Skeletal muscle tissue (tissue), 4 donors: ENCODE data around the gene RBM39. TPM values are rescaled to one million over a fixed set of nuclear protein-coding genes. Genes with fewer than 3 reads are reported as not detected.
"Not testable (repeated sequence)": the region's sequence is repeated elsewhere in the genome, so short reads cannot be mapped to it uniquely, and the experiment has no call there.

ENCODE experiments used
- H3K27ac ChIP-seq: one replicate; pipeline ENCODE4 v1.7.0; 2013; ENCODE audit warnings: mild to moderate bottlenecking, low read depth, low read length, inconsistent platforms
- H3K27me3 ChIP-seq, 3 donors: one replicate each; pipeline ENCODE4 v1.7.0; 2013; ENCODE audit warnings: low read length in 3 of 3; ENCODE audit not compliant: control insufficient read depth in 3 of 3, insufficient read depth in 3 of 3
- H3K36me3 ChIP-seq, 3 donors: one replicate each; pipeline ENCODE4 v1.7.0; 2013; ENCODE audit warnings: low read length in 3 of 3; ENCODE audit not compliant: control insufficient read depth in 3 of 3, insufficient read depth in 3 of 3
- H3K4me1 ChIP-seq, 3 donors: one replicate each; pipeline ENCODE4 v1.7.0; 2013; ENCODE audit warnings: low read length in 3 of 3, mild to moderate bottlenecking in 3 of 3; ENCODE audit not compliant: control insufficient read depth in 3 of 3, insufficient read depth in 3 of 3
- H3K4me3 ChIP-seq, 3 donors: one replicate each; pipeline ENCODE4 v1.7.0; 2013; ENCODE audit warnings: low read length in 3 of 3
- H3K9ac ChIP-seq, 3 donors: one replicate each; pipeline ENCODE4 v1.7.0; 2013; ENCODE audit warnings: low read length in 3 of 3, mild to moderate bottlenecking in 3 of 3, moderate library complexity in 2 of 3, low read depth in 1 of 3
- H3K9me3 ChIP-seq, 3 donors: one replicate each; pipeline ENCODE4 v1.7.0; 2013; ENCODE audit warnings: low read length in 3 of 3; ENCODE audit not compliant: control insufficient read depth in 3 of 3
- total RNA-seq: library from RNA; depleted of rRNA; stranded (reverse); fragments of >200 nt; gene quantifications from one replicate; pipeline ENCODE4 v1.2.3, GENCODE V29; 2014
- donor health status: Osteomylitis.

Gene RBM39
- total RNA-seq: 407 TPM

GRCh38 chr20:35741892-35742740 is at the start of gene RBM39:
Gene RBM39 (minus strand): TSS chr20:35742260. CDS start chr20:35740874, 1,386 bp downstream.
- Histone ChIP-seq H3K4me1 (peaks cover 14 to 27% (median 22%) of the 10 kb centered on the region in 3 donors), H3K27me3 (no peaks in the 10 kb centered on the region), H3K9me3 (no peaks in the 10 kb centered on the region), H3K36me3 (peaks cover 21 to 32% (median 25%) of the 10 kb centered on the region in 3 donors), H3K4me3 (peak within 1 kb of the TSS; percentile 84 to 92 (median 89)), H3K9ac (peak within 1 kb of the TSS; percentile 100), H3K27ac (peak within 1 kb of the TSS; percentile 100)

GRCh38 chr20:35791821-35792220 is 49.8 kb upstream of the RBM39 start:
- no peak overlapping the region for H3K27ac ChIP-seq
- peaks cover 0 to 2% (median 0%) of the 10 kb centered on the region in 3 donors for H3K36me3 ChIP-seq
- peaks cover 3 to 11% (median 5%) of the 10 kb centered on the region in 3 donors for H3K4me1 ChIP-seq
- H3K9ac ChIP-seq: no peak overlapping the region
- no peaks in the 10 kb centered on the region for H3K9me3 ChIP-seq
- H3K4me3 ChIP-seq: no peak overlapping the region
- H3K27me3 ChIP-seq: no peaks in the 10 kb centered on the region

GRCh38 chr20:35791097-35791496 is 49.0 kb upstream of the RBM39 start:
- Histone ChIP-seq H3K36me3 (peaks cover 0 to 2% (median 0%) of the 10 kb centered on the region in 3 donors), H3K4me3 (no peak overlapping the region), H3K27ac (no peak overlapping the region)

GRCh38 chr20:35788796-35789195 is 46.7 kb upstream of the RBM39 start:
- no peak overlapping the region for H3K27ac ChIP-seq
- H3K27me3 ChIP-seq: no peaks in the 10 kb centered on the region
- no peak overlapping the region for H3K9ac ChIP-seq
- H3K4me3 ChIP-seq: no peak overlapping the region
- no peaks in the 10 kb centered on the region for H3K9me3 ChIP-seq
- peaks cover 3 to 11% (median 5%) of the 10 kb centered on the region in 3 donors for H3K4me1 ChIP-seq
- H3K36me3 ChIP-seq: peaks cover 0 to 2% (median 0%) of the 10 kb centered on the region in 3 donors

More at GRCh38 chr20:35791097-35791496, 49.0 kb upstream of the RBM39 start:
- Histone ChIP-seq H3K4me1 (peaks cover 3 to 11% (median 5%) of the 10 kb centered on the region in 3 donors), H3K9me3 (no peaks in the 10 kb centered on the region), H3K27me3 (no peaks in the 10 kb centered on the region), H3K9ac (no peak overlapping the region)

GRCh38 chr20:35785541-35785940 is 43.5 kb upstream of the RBM39 start:
- not testable (repeated sequence) for H3K27ac ChIP-seq, H3K36me3 ChIP-seq, H3K9ac ChIP-seq, H3K27me3 ChIP-seq, H3K4me3 ChIP-seq, H3K4me1 ChIP-seq, H3K9me3 ChIP-seq

DNA sequence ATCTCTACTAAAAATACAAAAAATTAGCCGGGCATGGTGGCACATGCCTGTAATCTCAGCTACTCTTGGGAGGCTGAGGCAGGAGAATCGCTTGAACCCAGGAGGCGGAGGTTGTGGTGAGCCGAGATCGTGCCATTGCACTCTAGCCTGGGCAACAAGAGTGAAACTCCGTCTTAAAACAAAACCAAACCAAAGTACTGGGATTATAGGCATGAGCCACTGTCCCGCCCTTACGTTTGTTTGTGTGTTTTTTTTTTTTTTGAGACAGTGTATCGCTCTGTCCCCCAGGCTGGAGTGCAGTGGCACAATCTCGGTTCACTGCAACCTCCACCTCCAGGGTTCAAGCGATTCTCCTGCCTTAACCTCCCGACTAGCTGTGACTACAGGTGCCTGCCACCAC is 41.8 kb upstream of the RBM39 start:
- not testable (repeated sequence) for H3K36me3 ChIP-seq, H3K27me3 ChIP-seq, H3K4me1 ChIP-seq, H3K9me3 ChIP-seq, H3K4me3 ChIP-seq, H3K9ac ChIP-seq, H3K27ac ChIP-seq

- peak overlapping the region in 2 of 3 donors; percentile 6 to 35 for H3K4me3 ChIP-seq
Observed at GRCh38 chr20:35776513-35777101, 34.5 kb upstream of the RBM39 start.

GRCh38 chr20:35774391-35774790 is 32.3 kb upstream of the RBM39 start:
- H3K27ac ChIP-seq: no peak overlapping the region
- peak overlapping the region in 1 of 3 donors; percentile 1 for H3K9ac ChIP-seq
- peaks cover 0 to 6% (median 0%) of the 10 kb centered on the region in 3 donors for H3K36me3 ChIP-seq
- H3K9me3 ChIP-seq: no peaks in the 10 kb centered on the region
- no peaks in the 10 kb centered on the region for H3K27me3 ChIP-seq
- H3K4me3 ChIP-seq: no peak overlapping the region
- H3K4me1 ChIP-seq: peaks cover 41 to 52% (median 46%) of the 10 kb centered on the region in 3 donors

More at GRCh38 chr20:35776513-35777101, 34.5 kb upstream of the RBM39 start:
- H3K4me1 ChIP-seq: peaks cover 28 to 45% (median 38%) of the 10 kb centered on the region in 3 donors
- no peaks in the 10 kb centered on the region for H3K27me3 ChIP-seq
- peaks cover 0 to 9% (median 0%) of the 10 kb centered on the region in 3 donors for H3K36me3 ChIP-seq
- no peaks in the 10 kb centered on the region for H3K9me3 ChIP-seq
- H3K27ac ChIP-seq: peak overlapping the region; percentile 88
- peak overlapping the region in 2 of 3 donors; percentile 38 to 42 for H3K9ac ChIP-seq

DNA sequence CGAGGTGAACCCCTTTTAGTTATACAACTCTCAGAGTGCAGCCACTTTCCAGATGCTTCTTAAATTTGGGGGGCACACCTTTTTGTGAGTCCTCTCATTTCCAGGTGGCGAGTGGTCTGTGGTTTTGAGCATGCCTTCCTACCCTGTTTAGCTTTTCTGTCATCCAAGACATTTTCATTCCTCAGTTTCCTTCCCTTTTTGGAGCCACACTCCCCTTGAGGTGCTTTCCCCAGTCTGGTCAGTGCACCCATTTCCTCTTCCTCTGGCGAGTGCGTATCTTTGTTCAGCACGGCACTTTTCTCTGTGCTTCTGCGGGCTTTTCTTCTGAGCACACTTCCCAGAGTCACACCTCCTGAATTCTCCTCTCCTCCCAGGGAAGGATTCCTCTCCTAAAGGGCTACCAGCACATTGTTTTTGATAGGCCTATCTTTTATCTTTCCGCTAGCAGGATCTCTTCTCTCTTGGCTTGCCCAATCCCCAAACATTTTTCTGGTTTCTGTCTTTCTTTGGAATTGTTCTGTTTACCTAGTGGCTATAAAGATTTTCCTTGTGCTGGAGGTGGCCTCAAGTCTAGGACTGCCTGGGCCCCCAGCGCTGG is 31.2 kb upstream of the RBM39 start:
- peaks cover 51 to 62% (median 56%) of the 10 kb centered on the region in 3 donors for H3K4me1 ChIP-seq
- H3K4me3 ChIP-seq: peak overlapping the region; percentile 90 to 97 (median 91)
- H3K36me3 ChIP-seq: peaks cover 0 to 6% (median 0%) of the 10 kb centered on the region in 3 donors
- H3K9me3 ChIP-seq: no peaks in the 10 kb centered on the region
- no peaks in the 10 kb centered on the region for H3K27me3 ChIP-seq
- peak overlapping the region; percentile 91 for H3K27ac ChIP-seq
- peak overlapping the region; percentile 89 to 96 (median 93) for H3K9ac ChIP-seq
